ENCODE measurements around the gene CEP76.

Gene CEP76

DNA sequence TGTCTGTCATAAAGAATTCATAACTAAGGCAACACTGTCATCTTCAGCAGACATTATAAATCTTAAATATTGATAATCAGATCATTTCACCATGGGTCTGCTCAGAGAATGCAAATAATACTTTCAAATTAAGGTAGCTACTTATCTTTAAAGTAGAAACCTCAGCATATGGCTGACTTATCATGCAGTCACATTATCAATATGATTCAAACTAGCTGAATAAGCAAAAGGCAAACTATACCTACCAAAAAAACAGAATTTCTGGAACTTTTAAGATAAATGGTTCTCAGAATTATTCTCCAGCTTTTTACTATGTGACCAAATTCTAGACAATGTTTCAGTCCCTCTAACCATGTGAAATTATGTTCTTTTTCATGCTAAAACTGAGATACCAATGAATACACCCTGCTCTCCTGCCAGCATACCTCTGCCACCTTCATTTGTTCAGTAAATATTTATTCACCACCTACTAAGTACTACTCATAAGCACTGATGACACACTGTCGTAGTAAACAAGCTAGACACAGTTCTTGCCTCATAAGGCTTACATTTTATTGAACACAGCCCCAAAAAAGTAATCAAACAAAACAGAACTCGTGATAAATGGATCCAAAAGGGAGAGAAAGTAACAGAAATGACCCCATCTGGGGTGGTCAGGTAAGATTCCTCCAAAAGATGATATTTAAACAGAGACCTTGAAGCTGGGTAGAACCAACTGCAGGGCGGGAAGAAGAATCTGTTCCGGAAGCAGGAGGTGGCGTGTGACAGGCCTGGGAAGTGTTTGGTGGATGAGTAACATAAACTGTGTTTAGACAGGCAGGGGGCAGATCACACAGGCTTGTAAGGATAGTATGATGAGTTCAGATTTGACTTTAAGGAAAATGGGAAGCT is 62.3 kb downstream of the CEP76 start:
- Histone ChIP-seq H3K79me2 (ENCODE audit: insufficient read depth, low read depth) (no peaks in the 10 kb centered on the region), H3K4me1 (ENCODE audit: low read depth, poor library complexity, severe bottlenecking) (no peaks in the 10 kb centered on the region), H4K20me1 (ENCODE audit: insufficient read depth) (no peaks in the 10 kb centered on the region), H3K36me3 (ENCODE audit: insufficient read depth) (no peaks in the 10 kb centered on the region), H3K4me2 (no peak overlapping the region), H3K4me3 (IDR thresholded peaks at IDR 0.05; ENCODE audit: insufficient read depth, low read depth, low read length) (no peak overlapping the region), H3K27ac (no peak overlapping the region), H3K27me3 (ENCODE audit: insufficient read depth, low read depth) (no peaks in the 10 kb centered on the region), H2AFZ (ENCODE audit: low read depth) (no peak overlapping the region), H3K9ac (no peak overlapping the region)
- TF ChIP-seq, protein P1, sequence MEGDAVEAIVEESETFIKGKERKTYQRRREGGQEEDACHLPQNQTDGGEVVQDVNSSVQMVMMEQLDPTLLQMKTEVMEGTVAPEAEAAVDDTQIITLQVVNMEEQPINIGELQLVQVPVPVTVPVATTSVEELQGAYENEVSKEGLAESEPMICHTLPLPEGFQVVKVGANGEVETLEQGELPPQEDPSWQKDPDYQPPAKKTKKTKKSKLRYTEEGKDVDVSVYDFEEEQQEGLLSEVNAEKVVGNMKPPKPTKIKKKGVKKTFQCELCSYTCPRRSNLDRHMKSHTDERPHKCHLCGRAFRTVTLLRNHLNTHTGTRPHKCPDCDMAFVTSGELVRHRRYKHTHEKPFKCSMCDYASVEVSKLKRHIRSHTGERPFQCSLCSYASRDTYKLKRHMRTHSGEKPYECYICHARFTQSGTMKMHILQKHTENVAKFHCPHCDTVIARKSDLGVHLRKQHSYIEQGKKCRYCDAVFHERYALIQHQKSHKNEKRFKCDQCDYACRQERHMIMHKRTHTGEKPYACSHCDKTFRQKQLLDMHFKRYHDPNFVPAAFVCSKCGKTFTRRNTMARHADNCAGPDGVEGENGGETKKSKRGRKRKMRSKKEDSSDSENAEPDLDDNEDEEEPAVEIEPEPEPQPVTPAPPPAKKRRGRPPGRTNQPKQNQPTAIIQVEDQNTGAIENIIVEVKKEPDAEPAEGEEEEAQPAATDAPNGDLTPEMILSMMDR (conservative IDR thresholded peaks at IDR 0.05; ENCODE audit: low read depth, low read length): no peak

DNA sequence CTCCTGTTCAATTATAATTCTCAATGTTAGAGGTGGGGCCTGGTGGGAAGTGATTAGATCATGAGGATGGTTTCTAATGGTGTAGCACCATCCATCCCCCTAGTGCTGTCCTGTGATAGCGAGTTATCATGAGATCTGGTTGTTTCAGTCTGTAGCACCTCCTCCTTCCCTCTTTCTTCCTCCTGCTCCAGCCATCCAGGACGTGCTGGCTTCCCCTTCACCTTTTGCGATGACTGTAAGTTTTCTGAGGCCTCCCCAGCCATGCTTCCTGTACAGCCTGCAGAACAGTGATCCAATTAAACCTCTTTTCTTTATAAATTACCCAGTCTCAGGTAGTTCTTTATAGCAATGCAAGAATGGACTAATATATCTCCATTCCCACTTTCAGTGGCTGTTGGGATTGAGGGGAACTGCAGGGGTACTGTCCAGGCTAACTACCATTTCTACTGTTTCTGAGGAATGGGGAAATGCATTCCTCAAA is 63.8 kb downstream of the CEP76 start:
- H3K79me2 ChIP-seq (ENCODE audit: insufficient read depth, low read depth): no peaks in the 10 kb centered on the region
- H3K27ac ChIP-seq: no peak overlapping the region
- no peak overlapping the region for H2AFZ ChIP-seq (ENCODE audit: low read depth)
- H4K20me1 ChIP-seq (ENCODE audit: insufficient read depth): no peaks in the 10 kb centered on the region
- H3K4me2 ChIP-seq: no peak overlapping the region
- H3K9ac ChIP-seq: no peak overlapping the region
- no peak overlapping the region for H3K4me3 ChIP-seq (IDR thresholded peaks at IDR 0.05; ENCODE audit: insufficient read depth, low read depth, low read length)
- peaks cover 2% of the 10 kb centered on the region for H3K4me1 ChIP-seq (ENCODE audit: low read depth, poor library complexity, severe bottlenecking)
- no peaks in the 10 kb centered on the region for H3K36me3 ChIP-seq (ENCODE audit: insufficient read depth)
- TF ChIP-seq, protein P1 (conservative IDR thresholded peaks at IDR 0.05; ENCODE audit: low read depth, low read length): no peak
- H3K27me3 ChIP-seq (ENCODE audit: insufficient read depth, low read depth): no peaks in the 10 kb centered on the region

DNA sequence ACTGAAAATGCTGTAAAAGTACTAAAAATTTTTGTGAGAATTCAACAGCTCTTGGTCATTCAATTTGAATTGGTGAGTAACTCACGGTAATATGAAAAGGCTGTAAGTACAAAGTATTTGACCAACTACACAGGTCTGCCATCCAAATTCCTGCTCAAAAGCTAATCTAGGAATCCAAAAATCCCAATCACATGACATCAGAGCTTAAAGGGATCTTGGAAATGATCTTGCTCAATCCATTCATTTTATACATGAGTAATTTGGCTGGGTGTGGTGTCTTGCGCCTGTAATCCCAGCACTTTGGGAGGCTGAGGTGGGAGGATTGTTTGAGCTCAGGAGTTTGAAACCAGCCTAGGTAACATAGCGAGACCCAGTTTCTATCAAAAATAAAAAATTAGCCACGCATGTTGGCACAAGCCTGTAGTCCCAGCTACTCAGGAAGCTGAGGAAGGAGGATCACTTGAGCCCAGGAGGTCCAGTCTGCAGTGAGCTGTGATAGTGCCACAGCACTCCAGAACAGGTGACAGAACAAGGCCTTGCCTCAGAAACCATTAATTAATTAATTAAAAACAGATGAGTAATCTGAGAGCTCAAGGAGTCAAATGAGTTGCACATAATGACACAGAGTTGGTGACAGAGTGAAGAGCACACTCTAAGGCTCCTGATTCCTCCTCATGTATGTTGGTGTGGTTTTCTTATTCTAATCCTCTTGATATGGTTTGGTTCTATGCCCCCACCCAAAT is 64.5 kb downstream of the CEP76 start:
- Histone ChIP-seq H3K36me3 (ENCODE audit: insufficient read depth) (no peaks in the 10 kb centered on the region), H3K9ac (no peak overlapping the region), H3K4me3 (IDR thresholded peaks at IDR 0.05; ENCODE audit: insufficient read depth, low read depth, low read length) (no peak overlapping the region), H4K20me1 (ENCODE audit: insufficient read depth) (no peaks in the 10 kb centered on the region), H3K27ac (no peak overlapping the region), H3K27me3 (ENCODE audit: insufficient read depth, low read depth) (no peaks in the 10 kb centered on the region), H3K4me2 (no peak overlapping the region), H3K79me2 (ENCODE audit: insufficient read depth, low read depth) (no peaks in the 10 kb centered on the region), H3K4me1 (ENCODE audit: low read depth, poor library complexity, severe bottlenecking) (peaks cover 8% of the 10 kb centered on the region), H2AFZ (ENCODE audit: low read depth) (no peak overlapping the region)
- TF ChIP-seq, protein P1 (conservative IDR thresholded peaks at IDR 0.05; ENCODE audit: low read depth, low read length): no peak

DNA sequence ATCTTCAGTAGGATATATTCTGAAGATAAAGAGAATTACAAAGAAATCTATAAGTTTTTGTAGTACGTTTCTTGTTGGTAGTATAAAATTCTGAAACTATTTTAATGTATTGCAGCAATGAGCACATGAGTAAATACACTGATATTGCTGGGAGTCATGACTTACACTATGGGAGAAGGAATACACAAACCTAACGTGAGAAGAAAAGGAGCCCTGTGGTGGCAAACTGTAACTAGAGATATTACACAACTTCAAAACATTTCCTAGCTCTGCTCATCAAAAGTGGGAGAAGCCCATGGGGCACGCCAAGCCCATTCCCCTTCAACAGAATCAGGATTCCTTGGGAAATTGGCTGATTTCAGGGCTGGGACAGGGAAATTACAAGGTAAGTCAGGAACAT is 65.1 kb downstream of the CEP76 start:
- Histone ChIP-seq H3K9ac (no peak overlapping the region), H2AFZ (ENCODE audit: low read depth) (no peak overlapping the region), H3K4me3 (IDR thresholded peaks at IDR 0.05; ENCODE audit: insufficient read depth, low read depth, low read length) (no peak overlapping the region), H3K4me2 (no peak overlapping the region), H3K27me3 (ENCODE audit: insufficient read depth, low read depth) (no peaks in the 10 kb centered on the region), H3K4me1 (ENCODE audit: low read depth, poor library complexity, severe bottlenecking) (peaks cover 11% of the 10 kb centered on the region), H3K79me2 (ENCODE audit: insufficient read depth, low read depth) (no peaks in the 10 kb centered on the region), H3K27ac (no peak overlapping the region), H3K36me3 (ENCODE audit: insufficient read depth) (no peaks in the 10 kb centered on the region), H4K20me1 (ENCODE audit: insufficient read depth) (no peaks in the 10 kb centered on the region)
- TF ChIP-seq, protein P1 (conservative IDR thresholded peaks at IDR 0.05; ENCODE audit: low read depth, low read length): no peak

Measured in KMS-11 (cell line).